ENCODE results near the gene UCN2. TPM values are rescaled to one million over a fixed set of nuclear protein-coding genes. Genes with fewer than 3 reads are reported as not detected.

UCN2 gene
- total RNA-seq, 3 donors from 2014 or later = 0.44 TPM; not detected in 2

GRCh38 chr3:48596676-48597407, 33.3 kb upstream of the UCN2 start:
- Histone ChIP-seq H3K4me3 (no peak overlapping the region), H3K27me3 (peaks cover 0 to 2% of the 10 kb centered on the region in 2 donors), H3K27ac (peak overlapping the region; percentile 91 to 94), H3K4me1 (peaks cover 14 to 15% of the 10 kb centered on the region in 2 donors), H3K36me3 (peaks cover 13% of the 10 kb centered on the region), H3K9me3 (no peaks in the 10 kb centered on the region)
- TF ChIP-seq, protein P1, sequence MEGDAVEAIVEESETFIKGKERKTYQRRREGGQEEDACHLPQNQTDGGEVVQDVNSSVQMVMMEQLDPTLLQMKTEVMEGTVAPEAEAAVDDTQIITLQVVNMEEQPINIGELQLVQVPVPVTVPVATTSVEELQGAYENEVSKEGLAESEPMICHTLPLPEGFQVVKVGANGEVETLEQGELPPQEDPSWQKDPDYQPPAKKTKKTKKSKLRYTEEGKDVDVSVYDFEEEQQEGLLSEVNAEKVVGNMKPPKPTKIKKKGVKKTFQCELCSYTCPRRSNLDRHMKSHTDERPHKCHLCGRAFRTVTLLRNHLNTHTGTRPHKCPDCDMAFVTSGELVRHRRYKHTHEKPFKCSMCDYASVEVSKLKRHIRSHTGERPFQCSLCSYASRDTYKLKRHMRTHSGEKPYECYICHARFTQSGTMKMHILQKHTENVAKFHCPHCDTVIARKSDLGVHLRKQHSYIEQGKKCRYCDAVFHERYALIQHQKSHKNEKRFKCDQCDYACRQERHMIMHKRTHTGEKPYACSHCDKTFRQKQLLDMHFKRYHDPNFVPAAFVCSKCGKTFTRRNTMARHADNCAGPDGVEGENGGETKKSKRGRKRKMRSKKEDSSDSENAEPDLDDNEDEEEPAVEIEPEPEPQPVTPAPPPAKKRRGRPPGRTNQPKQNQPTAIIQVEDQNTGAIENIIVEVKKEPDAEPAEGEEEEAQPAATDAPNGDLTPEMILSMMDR (IDR thresholded peaks at IDR 0.05) = no peak
- TF ChIP-seq POLR2AphosphoS5 (IDR thresholded peaks at IDR 0.05) = no peak
- no peak for TF ChIP-seq POLR2A (IDR thresholded peaks at IDR 0.05)
- intact Hi-C loops (cut with DNase I; ENCODE audit: low total_unique reads) = no loop called here
- no peak for DNase-seq (ENCODE audit: low spot score in 2 of 2)

- TF ChIP-seq POLR2A (IDR thresholded peaks at IDR 0.05) (no peak), POLR2AphosphoS5 (IDR thresholded peaks at IDR 0.05) (no peak)
- TF ChIP-seq, protein P1 (IDR thresholded peaks at IDR 0.05) = no peak
- Histone ChIP-seq H3K27me3 (peaks cover 0 to 2% of the 10 kb centered on the region in 2 donors), H3K9me3 (no peaks in the 10 kb centered on the region), H3K27ac (peak overlapping the region; percentile 91 to 94), H3K4me1 (peaks cover 14 to 15% of the 10 kb centered on the region in 2 donors), H3K4me3 (no peak overlapping the region), H3K36me3 (peaks cover 8% of the 10 kb centered on the region)
- intact Hi-C loops (cut with DNase I; ENCODE audit: low total_unique reads) = no loop called here
- no peak for DNase-seq (ENCODE audit: low spot score in 2 of 2)
Observed at GRCh38 chr3:48596157-48596556, 32.6 kb upstream of the UCN2 start.

DNA sequence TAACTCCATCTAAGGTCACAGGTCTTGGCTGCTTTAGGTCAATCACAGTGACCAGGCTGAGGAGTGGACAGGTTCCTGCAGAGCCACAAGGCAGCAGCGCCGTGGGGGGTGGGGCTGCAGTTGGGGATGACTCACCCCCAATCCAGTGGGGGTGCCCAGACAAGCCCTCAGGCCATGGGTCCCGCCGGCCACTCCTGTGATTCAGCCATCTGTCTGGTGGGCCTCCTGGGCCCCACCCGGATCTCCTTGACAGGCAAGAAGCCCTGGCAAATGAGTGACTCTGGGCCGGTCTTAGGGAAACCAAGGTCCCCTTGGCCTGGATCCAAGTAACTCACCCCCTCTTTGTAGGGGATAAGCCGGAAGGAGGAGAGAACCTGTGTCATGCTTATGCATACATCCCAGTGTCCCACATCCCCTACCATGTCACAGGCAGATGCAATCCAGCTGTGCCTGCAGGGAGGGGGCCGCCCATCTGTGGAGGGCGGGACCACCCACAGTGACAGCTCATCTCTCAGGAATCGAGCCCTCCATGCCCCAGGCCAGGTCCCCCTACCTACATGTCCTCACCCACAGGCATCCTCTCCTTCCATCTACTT, 32.0 kb upstream of the UCN2 start:
- TF ChIP-seq, protein P1 (IDR thresholded peaks at IDR 0.05) = no peak
- no peak for TF ChIP-seq POLR2AphosphoS5 (IDR thresholded peaks at IDR 0.05)
- no peak for TF ChIP-seq POLR2A (IDR thresholded peaks at IDR 0.05)
- Histone ChIP-seq H3K4me1 (peaks cover 14 to 15% of the 10 kb centered on the region in 2 donors), H3K27me3 (peaks cover 0 to 2% of the 10 kb centered on the region in 2 donors), H3K4me3 (peak overlapping the region in 2 of 3 donors; percentile 56 to 74), H3K9me3 (no peaks in the 10 kb centered on the region), H3K36me3 (peaks cover 3% of the 10 kb centered on the region), H3K27ac (peak overlapping the region; percentile 91 to 94)
- DNase-seq (ENCODE audit: low spot score in 2 of 2) = peak; percentile 43 to 63
- intact Hi-C loops (cut with DNase I; ENCODE audit: low total_unique reads) = no loop called here

- Histone ChIP-seq H3K4me3 (peak within 1 kb of the TSS; percentile 33 to 74 (median 56)), H3K36me3 (no peaks in the 10 kb centered on the region), H3K9me3 (no peaks in the 10 kb centered on the region), H3K27ac (peak within 1 kb of the TSS; percentile 91 to 94), H3K4me1 (peaks cover 9 to 15% of the 10 kb centered on the region in 2 donors), H3K27me3 (peaks cover 0 to 2% of the 10 kb centered on the region in 2 donors)
- intact Hi-C loops (cut with DNase I; ENCODE audit: low total_unique reads) = no loop called here
- DNase-seq (ENCODE audit: low spot score in 2 of 2) = no peak
- no peak for TF ChIP-seq POLR2A (IDR thresholded peaks at IDR 0.05)
- no peak for TF ChIP-seq POLR2AphosphoS5 (IDR thresholded peaks at IDR 0.05)
- TF ChIP-seq, protein P1 (IDR thresholded peaks at IDR 0.05) = no peak
Observed at GRCh38 chr3:48595075-48595525, 31.5 kb upstream of the UCN2 start, which contains the start of gene COL7A1. Gene COL7A1, minus strand, starts transcription at chr3:48595329. Its CDS starts 170 bp downstream, at chr3:48595159.
